MM.1S (cell line): ENCODE measurements around the gene NOS3.

Source experiments
- CTCF ChIP-seq: fragments of 300-600 bp; sonication (generic); IDR thresholded peaks from 2 replicates; pipeline ENCODE4 v1.5.1; 2016; ENCODE audit warnings: antibody characterized with exemption, low read length, mixed read lengths
- EZH2 ChIP-seq: fragments of 300-600 bp; sonication (generic); optimal IDR thresholded peaks from 2 replicates; pipeline ENCODE3; 2017; ENCODE audit warnings: low read depth, mild to moderate bottlenecking, antibody characterized with exemption, low read length, mixed read lengths

- TF ChIP-seq EZH2 (no peak), CTCF (peak; percentile 96)
Observed at GRCh38 chr7:150988230-150989226, 2.3 kb upstream of the NOS3 start.
